CD14-positive monocyte (primary cell): Measurements from ENCODE around the gene SLC25A25. TPM values are rescaled to one million over a fixed set of nuclear protein-coding genes. Genes with fewer than 3 reads are reported as not detected.
A peak's percentile ranks its signal among the peaks of the same experiment; 100 is the strongest.

Experiments
- DNase-seq, 3 donors: peaks; one replicate each; pipeline ENCODE4 v3.0.0-alpha.2; 2011 to 2022
- H2AFZ ChIP-seq: 2 replicates; pipeline ENCODE4 v1.6.0; 2012; ENCODE audit warnings: mild to moderate bottlenecking, low read depth, low read length, inconsistent platforms; ENCODE audit not compliant: insufficient read depth, poor library complexity, severe bottlenecking
- H3K27ac ChIP-seq, 2 donors: 1 replicate in 1 of 2; 2 replicates in 1 of 2; pipeline ENCODE4 v1.5.1; 2012 to 2013; ENCODE audit warnings: low read length in 2 of 2, control low read depth in 1 of 2, inconsistent platforms in 1 of 2, low read depth in 1 of 2, mild to moderate bottlenecking in 1 of 2
- H3K27me3 ChIP-seq, 2 donors: one replicate each; pipeline versions ENCODE4 v1.6.0 to v1.6.1; 2011 to 2013; ENCODE audit warnings: low read length in 2 of 2; ENCODE audit not compliant: control insufficient read depth in 2 of 2, insufficient read depth in 2 of 2
- H3K36me3 ChIP-seq, 2 donors: replicated peaks in 1 of 2; 1 replicate in 1 of 2; 2 replicates in 1 of 2; pipeline versions ENCODE4 v1.5.1 to v1.6.1; 2012 to 2013; ENCODE audit warnings: low read length in 2 of 2, control low read depth in 1 of 2, inconsistent platforms in 1 of 2, mild to moderate bottlenecking in 1 of 2; ENCODE audit not compliant: insufficient read depth in 2 of 2, control insufficient read depth in 1 of 2
- H3K4me1 ChIP-seq, 2 donors: 1 replicate in 1 of 2; 2 replicates in 1 of 2; pipeline versions ENCODE4 v1.5.1 to v1.6.1; 2012 to 2013; ENCODE audit warnings: low read length in 2 of 2, control low read depth in 1 of 2, inconsistent platforms in 1 of 2, mild to moderate bottlenecking in 1 of 2, moderate library complexity in 1 of 2; ENCODE audit not compliant: insufficient read depth in 2 of 2, control insufficient read depth in 1 of 2
- H3K4me2 ChIP-seq: replicated peaks from 2 replicates; pipeline ENCODE3; 2012; ENCODE audit warnings: low read length, moderate library complexity, mild to moderate bottlenecking; ENCODE audit not compliant: poor library complexity, severe bottlenecking; ENCODE audit errors: extremely low read depth
- H3K4me3 ChIP-seq, 3 experiments: fragments of 200-600 bp in 1 of 3; sonication (generic) in 1 of 3; replicated peaks in 1 of 3; 1 replicate in 2 of 3; 2 replicates in 1 of 3; pipeline ENCODE4 v1.5.1; 2011 to 2013; ENCODE audit warnings: low read length in 3 of 3, mild to moderate bottlenecking in 3 of 3, control low read depth in 2 of 3, low read depth in 2 of 3, inconsistent platforms in 1 of 3, moderate library complexity in 1 of 3
- H3K79me2 ChIP-seq: 2 replicates; pipeline ENCODE4 v1.6.0; 2012; ENCODE audit warnings: mild to moderate bottlenecking, control low read depth, inconsistent platforms, low read length, moderate library complexity; ENCODE audit not compliant: insufficient read depth
- H3K9ac ChIP-seq: 2 replicates; pipeline ENCODE4 v1.6.0; 2017; ENCODE audit warnings: low read length, mild to moderate bottlenecking; ENCODE audit not compliant: insufficient read depth, poor library complexity, severe bottlenecking
- H3K9me3 ChIP-seq, 2 donors: replicated peaks in 1 of 2; 1 replicate in 1 of 2; 2 replicates in 1 of 2; pipeline versions ENCODE4 v1.5.1 to v1.6.1; 2012 to 2013; ENCODE audit warnings: low read length in 2 of 2, control low read depth in 1 of 2; ENCODE audit not compliant: control insufficient read depth in 1 of 2, insufficient read depth in 1 of 2
- H4K20me1 ChIP-seq: 2 replicates; pipeline ENCODE4 v1.6.0; 2012; ENCODE audit warnings: mild to moderate bottlenecking, low read length, control low read depth, moderate library complexity; ENCODE audit not compliant: insufficient read depth
- H3K27ac Mint-ChIP-seq, 7 donors: one replicate each; pipeline ENCODE4 v1.8.0; 2020; ENCODE audit warnings: mild to moderate bottlenecking in 7 of 7, mixed read lengths in 7 of 7, moderate library complexity in 6 of 7, inconsistent platforms in 2 of 7
- H3K27me3 Mint-ChIP-seq, 3 donors: one replicate each; pipeline ENCODE4 v1.8.0; 2021 to 2022; ENCODE audit warnings: low read depth in 3 of 3, mild to moderate bottlenecking in 3 of 3, mixed read lengths in 3 of 3, moderate library complexity in 3 of 3, inconsistent platforms in 1 of 3
- H3K36me3 Mint-ChIP-seq, 2 donors: one replicate each; pipeline ENCODE4 v1.8.0; 2020; ENCODE audit warnings: mixed read lengths in 2 of 2, inconsistent platforms in 1 of 2, mild to moderate bottlenecking in 1 of 2
- H3K4me1 Mint-ChIP-seq: one replicate; pipeline ENCODE4 v1.8.0; 2020; ENCODE audit warnings: mild to moderate bottlenecking, mixed read lengths
- H3K4me3 Mint-ChIP-seq, 2 donors: one replicate each; pipeline ENCODE4 v1.8.0; 2020; ENCODE audit warnings: mild to moderate bottlenecking in 2 of 2, mixed read lengths in 2 of 2, moderate library complexity in 1 of 2
- H3K9me3 Mint-ChIP-seq, 7 donors: one replicate each; pipeline ENCODE4 v1.8.0; 2020 to 2022; ENCODE audit warnings: mixed read lengths in 7 of 7, mild to moderate bottlenecking in 6 of 7, moderate library complexity in 6 of 7, inconsistent platforms in 2 of 7
- CTCF ChIP-seq: fragments of 200-600 bp; IDR thresholded peaks from one replicate; pipeline ENCODE4 v1.8.0; 2022; ENCODE audit warnings: antibody characterized with exemption, mild to moderate bottlenecking
- WGBS: methylation state at CpG from one replicate; pipeline ENCODE4 v1.1.5; 2013; ENCODE audit warnings: missing lambda C conversion rate; ENCODE audit not compliant: insufficient coverage; 5-methylcytosine and 5-hydroxymethylcytosine counted together
- intact Hi-C, 2 donors: fragments of 100-400 bp; cut with micrococcal nuclease; formaldehyde crosslinking; loops; one replicate each; pipeline versions ENCODE4 v1.15.0 to v1.15.1; 2023
- polyA plus RNA-seq, 3 donors: library from polyadenylated mRNA; depleted of rRNA in 1 of 3; unstranded in 2 of 3; stranded (reverse) in 1 of 3; fragments of 300-500 nt in 2 of 3; fragments of >200 nt in 1 of 3; fragmentation: Illumina TruSeq in 2 of 3; gene quantifications; 1 replicate in 2 of 3; 2 replicates in 1 of 3; pipeline ENCODE4 v1.2.3, GENCODE V29; 2012 to 2021

Gene SLC25A25
- polyA plus RNA-seq, 3 donors, result 5.1 to 43.3 (median 6.3) TPM

DNA sequence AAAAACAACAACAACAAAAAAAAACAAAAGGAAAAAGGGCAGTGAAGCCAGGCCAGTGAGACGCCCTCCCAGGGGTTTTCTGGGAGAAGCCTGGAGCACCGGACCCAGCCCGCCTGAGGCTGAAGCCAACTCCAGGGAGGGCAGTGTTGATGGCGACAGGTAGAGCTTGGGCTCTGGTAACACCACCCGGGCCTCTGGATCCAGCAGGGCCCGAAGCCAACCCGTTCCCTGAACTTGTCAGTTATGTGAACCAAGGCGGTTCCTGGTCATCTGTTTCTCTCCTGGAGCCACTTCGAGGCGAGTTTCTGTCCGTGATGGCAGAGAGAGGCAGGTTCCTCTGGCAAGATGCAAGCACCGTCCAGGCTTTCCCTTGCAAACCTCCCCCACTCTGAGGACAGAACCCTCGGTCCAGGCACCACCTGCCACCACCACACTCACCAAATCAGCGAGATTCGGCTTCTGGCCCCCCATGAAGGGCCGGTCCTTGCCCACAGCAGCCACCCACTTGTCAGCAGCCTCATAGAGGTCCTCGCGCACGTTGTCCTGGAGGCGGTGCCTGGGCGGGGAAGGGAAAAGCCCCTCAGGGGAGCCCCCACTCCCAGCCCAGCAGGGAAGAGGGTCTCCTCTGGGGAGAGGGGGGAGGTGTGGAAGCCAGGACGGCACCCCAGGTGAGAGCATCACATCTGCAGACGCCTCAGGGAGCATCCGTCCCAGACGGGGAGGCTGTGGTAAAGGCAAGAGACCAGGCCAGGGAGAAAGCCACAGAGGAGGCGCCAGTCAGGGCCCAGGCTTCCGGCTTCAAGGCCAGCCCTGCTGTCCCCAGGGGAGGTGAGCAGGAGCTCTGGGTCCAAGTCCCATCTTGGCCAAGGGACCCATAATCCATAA lies 54.1 kb downstream of the SLC25A25 start:
- H3K4me1 ChIP-seq, result peaks cover 30 to 32% of the 10 kb centered on the region in 2 donors
- H3K36me3 ChIP-seq, result peaks cover 34 to 44% of the 10 kb centered on the region in 2 donors
- DNase-seq, result no peak
- no peaks in the 10 kb centered on the region for H3K27me3 ChIP-seq
- Mint-ChIP-seq H3K27me3 (peaks cover 2 to 6% (median 4%) of the 10 kb centered on the region in 3 donors), H3K27ac (no peak overlapping the region), H3K4me3 (no peak overlapping the region), H3K36me3 (peaks cover 35 to 54% of the 10 kb centered on the region in 2 donors), H3K9me3 (no peaks in the 10 kb centered on the region), H3K4me1 (peaks cover 32% of the 10 kb centered on the region)
- no peak for TF ChIP-seq CTCF
- no peak overlapping the region for H3K4me2 ChIP-seq
- H3K9ac ChIP-seq, result no peak overlapping the region
- H3K4me3 ChIP-seq, result no peak overlapping the region
- WGBS, result 90% methylated on average over 22 of the region's 27 CpGs
- H3K79me2 ChIP-seq, result peaks cover 1% of the 10 kb centered on the region
- intact Hi-C loops, result no loop called here
- peaks cover 24% of the 10 kb centered on the region for H4K20me1 ChIP-seq
- H3K9me3 ChIP-seq, result no peaks in the 10 kb centered on the region
- no peak overlapping the region for H3K27ac ChIP-seq
- no peak overlapping the region for H2AFZ ChIP-seq

DNA sequence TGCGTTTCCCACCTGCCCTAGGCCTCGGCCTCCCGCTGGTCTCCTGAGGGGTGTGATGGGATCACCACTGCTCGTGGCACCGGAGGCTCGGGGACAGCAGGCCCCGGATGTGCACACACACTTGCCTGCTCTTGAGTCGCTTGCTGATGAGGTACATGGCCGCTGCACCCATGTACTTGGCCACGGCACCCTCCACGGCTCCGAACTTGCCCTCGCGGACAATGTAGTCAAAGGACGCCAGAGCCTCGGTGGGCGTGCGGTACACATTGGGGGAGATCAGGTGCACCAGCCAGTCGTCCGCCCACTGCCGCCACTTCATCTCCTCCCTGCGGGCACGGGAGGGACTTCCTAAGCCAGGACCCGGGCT lies 54.8 kb downstream of the SLC25A25 start:
- intact Hi-C loops, result no loop called here
- Mint-ChIP-seq H3K4me3 (no peak overlapping the region), H3K27ac (peak overlapping the region in 1 of 7 donors; percentile 80), H3K9me3 (no peaks in the 10 kb centered on the region), H3K27me3 (peaks cover 2 to 6% (median 4%) of the 10 kb centered on the region in 3 donors), H3K36me3 (peaks cover 35 to 54% of the 10 kb centered on the region in 2 donors), H3K4me1 (peaks cover 27% of the 10 kb centered on the region)
- Histone ChIP-seq H3K27me3 (no peaks in the 10 kb centered on the region), H3K9me3 (no peaks in the 10 kb centered on the region), H3K4me3 (no peak overlapping the region), H3K27ac (no peak overlapping the region), H4K20me1 (peaks cover 24% of the 10 kb centered on the region), H3K9ac (no peak overlapping the region), H3K36me3 (peaks cover 34 to 44% of the 10 kb centered on the region in 2 donors), H3K4me1 (peaks cover 27 to 36% of the 10 kb centered on the region in 2 donors), H3K4me2 (no peak overlapping the region), H3K79me2 (peaks cover 5% of the 10 kb centered on the region), H2AFZ (no peak overlapping the region)
- no peak for DNase-seq
- TF ChIP-seq CTCF, result no peak
- 98% methylated on average over 22 of the region's 24 CpGs for WGBS
